Activated effector memory CD4-positive, alpha-beta T cell treated with anti-CD3 and anti-CD28 coated beads, Interleukin-2, amount 50 U/mL, for 16 hours (primary cell): ENCODE data around the gene PGAP3.
"Not testable (repeated sequence)": the region's sequence is repeated elsewhere in the genome, so short reads cannot be mapped to it uniquely, and the experiment has no call there.

Source experiments
- DNase-seq: peaks from one replicate; pipeline ENCODE4 v3.0.0-alpha.2; 2020

Gene PGAP3

DNA sequence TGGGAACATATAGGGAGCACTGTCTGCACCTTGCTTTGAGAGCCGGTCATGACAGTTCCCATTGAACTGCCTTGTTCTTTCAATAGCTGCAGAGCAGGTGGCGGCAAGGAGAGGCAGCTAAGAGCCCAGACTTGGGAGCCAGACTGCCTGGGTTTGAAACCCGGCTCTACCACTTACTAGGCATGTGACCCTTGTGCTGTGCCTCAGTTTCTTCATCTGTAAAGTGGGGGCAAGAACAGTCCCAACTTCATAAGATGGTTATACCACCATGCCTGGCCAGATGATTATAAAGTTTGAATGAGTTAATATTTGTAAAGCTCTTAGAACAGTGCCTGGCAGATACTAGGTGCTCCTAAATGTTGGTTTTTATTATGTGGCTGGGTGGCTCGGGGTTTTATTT is 26.4 kb upstream of the PGAP3 start:
- no peak for DNase-seq

DNA sequence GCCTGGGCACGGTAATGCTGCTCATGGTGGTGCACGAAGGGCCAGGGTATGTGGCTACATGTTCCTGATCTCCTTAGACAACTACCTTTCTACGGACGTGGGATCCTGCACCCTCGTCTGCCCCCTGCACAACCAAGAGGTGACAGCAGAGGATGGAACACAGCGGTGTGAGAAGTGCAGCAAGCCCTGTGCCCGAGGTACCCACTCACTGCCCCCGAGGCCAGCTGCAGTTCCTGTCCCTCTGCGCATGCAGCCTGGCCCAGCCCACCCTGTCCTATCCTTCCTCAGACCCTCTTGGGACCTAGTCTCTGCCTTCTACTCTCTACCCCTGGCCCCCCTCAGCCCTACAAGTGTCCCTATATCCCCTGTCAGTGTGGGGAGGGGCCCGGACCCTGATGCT is 24.0 kb upstream of the PGAP3 start:
- no peak for DNase-seq

DNA sequence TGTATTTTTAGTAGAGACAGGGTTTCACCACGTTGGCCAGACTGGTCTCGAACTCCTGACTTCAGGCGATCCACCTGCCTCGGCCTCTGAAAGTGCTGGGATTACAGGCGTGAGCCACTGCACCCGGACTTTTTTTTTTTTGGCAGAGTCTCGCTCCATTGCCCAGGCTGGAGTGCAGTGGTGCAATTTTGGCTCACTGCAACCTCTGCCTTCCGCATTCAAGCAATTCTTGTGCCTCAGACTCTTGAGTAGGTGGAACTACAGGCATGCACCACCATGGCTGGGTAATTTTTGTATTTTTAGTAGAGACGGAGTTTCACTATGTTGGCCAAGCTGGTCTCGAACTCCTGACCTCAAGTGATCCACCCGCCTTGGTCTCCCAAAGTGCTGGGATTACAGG is 23.2 kb upstream of the PGAP3 start:
- DNase-seq = not testable (repeated sequence)

DNA sequence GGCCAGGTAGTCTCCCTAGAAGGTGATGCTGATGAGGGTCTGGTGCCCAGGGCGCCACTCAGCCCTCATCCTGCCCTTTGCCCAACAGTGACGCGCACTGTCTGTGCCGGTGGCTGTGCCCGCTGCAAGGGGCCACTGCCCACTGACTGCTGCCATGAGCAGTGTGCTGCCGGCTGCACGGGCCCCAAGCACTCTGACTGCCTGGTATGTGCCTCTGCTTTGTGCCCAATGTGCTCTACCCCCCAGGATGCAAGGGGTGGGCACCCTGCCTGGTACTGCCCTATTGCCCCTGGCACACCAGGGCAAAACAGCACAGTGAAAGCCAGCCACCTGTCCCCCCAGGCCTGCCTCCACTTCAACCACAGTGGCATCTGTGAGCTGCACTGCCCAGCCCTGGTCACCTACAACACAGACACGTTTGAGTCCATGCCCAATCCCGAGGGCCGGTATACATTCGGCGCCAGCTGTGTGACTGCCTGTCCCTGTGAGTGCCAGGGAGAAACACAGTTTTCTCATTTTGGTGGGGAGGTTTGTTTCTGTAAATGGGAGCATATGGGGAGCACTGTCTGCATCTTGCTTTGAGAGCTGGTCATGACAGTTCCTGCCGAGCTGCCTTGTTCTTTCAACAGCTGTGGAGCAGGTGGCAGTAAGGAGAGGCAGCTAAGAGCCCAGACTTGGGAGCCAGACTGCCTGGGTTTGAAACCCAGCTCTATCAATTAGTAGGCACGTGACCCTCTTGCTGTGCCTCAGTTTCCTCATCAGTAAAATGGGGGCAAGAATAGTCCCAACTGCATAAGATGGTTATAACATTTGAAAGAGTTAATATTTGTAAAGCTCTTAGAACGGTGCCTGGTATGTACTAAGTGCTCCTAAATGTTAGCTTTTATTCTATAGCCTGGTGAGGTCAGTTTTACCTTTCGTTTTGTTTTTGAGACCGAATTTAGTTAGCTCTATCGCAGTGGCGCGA is 22.4 kb upstream of the PGAP3 start:
- no peak for DNase-seq

GRCh38 chr17:39709319-39709997 is 21.6 kb upstream of the PGAP3 start:
- DNase-seq = no peak

GRCh38 chr17:39706921-39707337 is 19.1 kb upstream of the PGAP3 start:
- DNase-seq = no peak

DNA sequence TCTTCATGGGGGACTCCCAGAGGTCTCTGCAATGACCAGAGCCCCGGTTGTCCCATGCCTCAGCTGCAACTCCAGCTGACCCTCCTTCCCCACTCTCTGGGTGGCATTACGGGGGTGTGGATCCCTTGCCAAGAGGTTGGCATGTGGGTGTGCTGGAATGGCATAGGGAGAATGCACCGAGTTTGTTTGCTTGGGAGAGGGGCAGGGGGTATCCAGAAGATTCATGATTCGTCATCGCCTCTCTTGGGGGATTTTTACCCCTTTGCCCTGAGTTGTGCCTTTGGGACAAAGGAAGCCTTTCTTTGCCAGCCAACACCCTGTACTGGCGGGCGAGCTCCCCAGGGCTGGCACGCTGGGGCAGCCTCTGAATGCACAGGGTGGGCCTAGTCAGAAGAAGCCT is 18.5 kb upstream of the PGAP3 start:
- DNase-seq = no peak

GRCh38 chr17:39705786-39706348 is 18.0 kb upstream of the PGAP3 start:
- DNase-seq = no peak

DNA sequence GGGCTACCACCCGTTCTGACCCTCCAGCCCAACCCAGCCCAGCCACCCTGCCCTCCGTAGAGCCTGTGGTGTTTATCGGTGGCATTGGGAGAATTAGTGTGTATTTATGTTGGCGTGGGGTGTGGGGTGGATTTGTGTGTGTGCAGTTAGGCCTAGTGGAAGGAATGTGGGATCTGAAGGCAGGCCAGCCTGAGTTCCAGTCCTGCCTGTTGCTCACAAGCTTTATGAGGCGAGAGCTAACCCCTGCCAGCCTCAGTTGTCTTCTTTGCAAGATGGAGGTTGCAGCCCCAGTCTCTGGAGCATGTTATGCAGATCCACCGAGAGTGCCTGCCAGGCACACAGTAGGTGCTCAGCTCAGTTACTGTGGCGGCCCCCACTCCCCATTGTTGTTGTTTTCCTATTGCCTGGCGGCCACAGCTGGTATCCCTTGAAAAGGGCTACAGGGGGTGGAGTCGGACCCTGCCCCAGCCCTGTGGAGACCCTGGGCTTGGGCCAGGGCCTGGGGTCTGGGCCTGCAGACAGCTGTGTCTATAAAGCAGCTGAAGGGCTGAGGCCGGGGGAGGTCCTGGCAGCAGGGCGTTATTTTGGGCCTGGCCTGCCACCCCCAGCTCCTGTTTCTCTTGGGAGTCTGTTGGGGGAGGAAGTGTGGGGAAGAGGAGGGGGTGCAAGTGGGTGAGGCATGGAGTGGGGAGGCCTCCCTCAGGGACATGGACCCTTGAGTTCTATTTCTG is 17.1 kb upstream of the PGAP3 start:
- DNase-seq = no peak

DNA sequence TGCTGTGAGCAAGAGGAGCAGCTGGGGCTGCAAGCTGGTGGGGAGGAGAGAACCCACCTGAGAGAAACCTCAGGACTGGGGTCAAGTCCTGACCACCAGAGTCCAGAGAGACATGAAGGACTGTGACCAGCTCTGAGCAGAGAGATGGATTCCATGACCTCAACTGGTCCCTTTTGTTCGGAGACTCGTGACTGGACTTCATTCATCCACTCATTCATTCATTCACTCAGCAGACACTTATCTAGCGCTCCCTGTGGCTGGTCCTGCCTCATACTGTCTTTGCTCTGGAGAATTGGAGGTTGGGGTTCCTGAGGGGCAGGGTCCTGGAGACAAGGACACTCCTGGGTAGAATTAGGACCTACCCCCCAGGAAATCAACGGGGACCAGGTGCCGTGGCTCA is 16.1 kb upstream of the PGAP3 start:
- no peak for DNase-seq

DNA sequence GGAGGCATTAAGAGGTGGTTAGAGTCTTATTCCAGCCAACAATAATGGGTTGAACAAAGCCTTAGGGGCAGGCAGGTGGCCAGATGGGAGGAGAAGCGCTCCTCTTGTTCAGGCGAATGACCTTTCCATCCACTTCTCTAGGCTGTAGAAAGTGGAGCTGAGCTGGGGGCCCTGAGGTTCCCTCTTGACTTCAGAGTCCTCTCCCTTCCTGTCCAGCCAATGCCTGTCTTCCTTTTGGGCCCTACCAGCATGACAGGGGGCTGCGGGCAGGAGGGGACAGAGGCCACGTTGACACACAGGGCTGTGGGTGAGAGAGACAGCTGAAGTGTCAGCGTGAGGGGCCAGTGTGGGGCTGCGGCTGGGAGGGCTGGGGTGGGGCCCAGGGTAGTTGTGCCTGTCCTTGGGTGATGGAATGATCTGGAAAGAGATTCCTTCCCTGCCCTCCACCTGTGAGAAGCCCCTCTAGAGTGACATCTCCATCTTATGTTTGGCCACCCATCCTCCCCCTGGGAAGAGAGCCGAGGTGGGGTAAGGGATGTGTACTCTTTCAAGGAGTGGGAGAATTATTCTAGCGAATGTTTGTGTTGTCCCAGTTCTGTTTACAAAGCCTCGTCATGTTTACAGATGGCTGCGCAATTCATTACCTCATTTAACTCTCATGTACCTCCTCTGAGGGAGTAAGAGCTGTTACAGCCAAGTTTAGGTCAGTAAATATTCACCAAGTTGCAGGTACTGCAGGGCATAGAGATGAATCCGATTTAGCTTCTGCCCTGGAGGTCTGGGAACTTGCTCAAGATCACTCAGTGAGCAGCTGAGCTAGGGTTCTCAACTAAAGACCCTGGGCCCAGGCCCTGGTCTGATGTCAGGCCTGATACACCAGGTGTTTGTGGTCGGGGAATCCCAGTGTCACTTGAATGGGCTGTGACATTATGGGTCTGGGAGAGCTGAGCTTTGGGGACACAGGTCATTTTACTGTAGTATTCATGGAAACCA is 15.3 kb upstream of the PGAP3 start:
- DNase-seq = no peak

- DNase-seq = no peak
These were observed 14.0 kb upstream of the PGAP3 start for GRCh38 chr17:39701784-39702422.

GRCh38 chr17:39701012-39701783 is 13.3 kb upstream of the PGAP3 start:
- no peak for DNase-seq

GRCh38 chr17:39700148-39700987 is 12.5 kb upstream of the PGAP3 start:
- no peak for DNase-seq

GRCh38 chr17:39699818-39700147 is 11.9 kb upstream of the PGAP3 start, which contains the start of gene ERBB2:
Gene ERBB2 (plus strand): TSS chr17:39700064. CDS start chr17:39700239, 175 bp downstream.
- DNase-seq = no peak

- not testable (repeated sequence) for DNase-seq
These were observed 11.4 kb upstream of the PGAP3 start for GRCh38 chr17:39699157-39699817.

DNA sequence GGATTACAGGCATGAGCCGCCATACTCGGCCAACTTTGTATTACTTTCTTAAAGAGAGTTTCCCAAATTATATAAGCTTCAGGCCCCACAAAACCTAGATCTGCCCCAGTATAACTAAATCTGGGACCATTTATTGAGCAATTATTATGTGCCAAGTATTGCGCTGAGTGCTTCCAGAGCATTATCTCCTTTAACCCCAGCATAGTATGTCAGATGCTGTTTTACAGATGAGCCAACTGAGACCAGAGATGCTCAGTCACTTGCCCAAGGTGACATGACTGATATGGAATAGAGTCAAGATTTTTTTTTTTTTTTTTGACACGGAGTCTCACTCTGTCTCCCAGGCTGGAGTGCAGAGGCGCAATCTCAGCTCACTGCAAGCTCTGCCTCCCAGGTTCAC is 10.1 kb upstream of the PGAP3 start:
- no peak for DNase-seq

DNA sequence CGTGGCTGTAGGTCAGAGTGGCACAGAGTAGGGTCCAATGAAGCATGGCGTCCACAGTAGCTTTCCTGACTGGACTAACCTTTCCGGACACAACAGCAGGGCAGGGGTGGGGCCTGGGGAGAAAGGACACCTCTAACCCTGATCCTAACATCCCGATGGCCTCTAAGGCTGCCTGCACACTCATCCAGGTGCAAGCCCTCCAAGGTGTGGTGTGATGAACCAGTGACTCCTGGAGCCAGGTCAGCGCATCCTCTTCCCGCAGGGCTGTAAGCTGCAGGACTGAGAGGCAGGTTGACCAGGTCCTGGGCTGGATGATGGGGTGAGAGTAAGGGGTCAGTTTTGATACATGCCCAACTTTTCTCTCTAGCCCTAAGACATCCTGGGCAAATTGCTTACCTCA is 8.9 kb upstream of the PGAP3 start:
- DNase-seq = no peak

DNA sequence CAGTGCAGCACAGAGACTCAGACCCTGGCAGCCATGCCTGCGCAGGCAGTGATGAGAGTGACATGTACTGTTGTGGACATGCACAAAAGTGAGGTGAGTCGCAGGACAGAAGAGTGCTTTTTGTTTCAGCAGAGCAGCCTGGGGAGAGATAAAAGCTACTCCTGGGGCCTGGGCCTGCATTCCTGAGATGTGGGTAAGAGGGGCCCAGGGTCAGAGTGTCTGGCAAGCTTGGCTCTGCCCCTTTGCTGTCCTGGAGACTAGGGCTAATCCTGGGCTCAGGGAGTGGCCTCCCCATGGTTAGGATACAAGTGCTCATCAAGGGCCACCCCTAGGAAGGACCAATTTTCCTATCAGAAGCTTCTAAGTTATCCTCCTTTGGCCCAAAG is 7.2 kb upstream of the PGAP3 start:
- DNase-seq = no peak
